Heart right ventricle (tissue), 16 donors: Measurements from ENCODE around the gene RPUSD4. TPM values are rescaled to one million over a fixed set of nuclear protein-coding genes. Genes with fewer than 3 reads are reported as not detected.

Experiments used
- ATAC-seq, 8 donors: fragments of 200-7000 bp; cut with Tn5 transposase; one replicate each; pipeline ENCODE4 v1.9.1; 2020; ENCODE audit warnings: mild to moderate bottlenecking in 8 of 8, moderate library complexity in 8 of 8, moderate number of reproducible peaks in 1 of 8
- DNase-seq, 2 donors: peaks; one replicate each; pipeline ENCODE4 v3.0.0-alpha.2; 2020
- H3K27ac ChIP-seq, 10 donors: fragments of 200-600 bp; sonication (generic) in 2 of 10; one replicate each; pipeline versions ENCODE4 v1.5.0 to v1.8.0; 2020 to 2022; ENCODE audit warnings: mild to moderate bottlenecking in 3 of 10
- H3K27me3 ChIP-seq, 7 donors: fragments of 200-600 bp; one replicate each; pipeline ENCODE4 v1.8.0; 2021 to 2022; ENCODE audit warnings: mild to moderate bottlenecking in 2 of 7
- H3K36me3 ChIP-seq, 9 donors: fragments of 200-600 bp; sonication (generic) in 1 of 9; one replicate each; pipeline versions ENCODE4 v1.5.0 to v1.8.0; 2020 to 2022; ENCODE audit warnings: mild to moderate bottlenecking in 2 of 9
- H3K4me1 ChIP-seq, 9 donors: fragments of 200-600 bp; sonication (generic) in 1 of 9; one replicate each; pipeline versions ENCODE4 v1.5.0 to v1.8.0; 2020 to 2022; ENCODE audit warnings: mild to moderate bottlenecking in 4 of 9
- H3K4me3 ChIP-seq, 10 donors: fragments of 200-600 bp; sonication (generic) in 2 of 10; one replicate each; pipeline versions ENCODE4 v1.5.0 to v1.8.0; 2020 to 2022; ENCODE audit warnings: mild to moderate bottlenecking in 7 of 10, moderate library complexity in 2 of 10
- H3K9me3 ChIP-seq, 11 donors: fragments of 200-600 bp in 10 of 11; sonication (generic) in 2 of 11; one replicate each; pipeline versions ENCODE4 v1.5.0 to v1.8.0; 2013 to 2022; ENCODE audit warnings: mild to moderate bottlenecking in 2 of 11, control low read depth in 1 of 11, moderate library complexity in 1 of 11
- CTCF ChIP-seq, 9 donors: fragments of 200-600 bp; sonication (generic) in 2 of 9; IDR thresholded peaks; one replicate each; pipeline versions ENCODE4 v1.5.0 to v1.8.0; 2021 to 2022; ENCODE audit warnings: antibody characterized with exemption in 9 of 9, mild to moderate bottlenecking in 5 of 9, moderate library complexity in 1 of 9
- WGBS, 2 donors: extraction: QIAGEN DNeasy Blood & Tissue Kit; methylation state at CpG; one replicate each; pipeline ENCODE4 v1.1.7; 2013; ENCODE audit warnings: inconsistent platforms in 1 of 2; 5-methylcytosine and 5-hydroxymethylcytosine counted together
- intact Hi-C, 10 donors: fragments of 100-400 bp; cut with DNase I; formaldehyde crosslinking; loops; one replicate each; pipeline versions ENCODE4 v1.11.1 to v1.14.2; 2022
- polyA plus RNA-seq, 2 donors: library from polyadenylated mRNA; stranded (reverse); fragments of 200-250 nt; gene quantifications; one replicate each; pipeline ENCODE4 v1.2.3, GENCODE V29; 2013
- total RNA-seq, 10 donors: library from RNA; stranded (reverse); fragmentation: NEBNext Ultra II Directional in 3 of 10; extraction: Animal tissue kit (Norgen Biotek cat#: 25700) in 3 of 10; gene quantifications; one replicate each; pipeline versions ENCODE4 v1.2.1 to v1.2.4, GENCODE V29; 2021 to 2023
- donor health status: Arrhythmogenic right ventricular cardiomyopathy.
- donor health status: ischemic (EF 13 %, LVEDD 7.1; RV severe dilation, severe dysfunction).
- donor health status: healthy with polysubstance abuse.
- donor health status: DM: no; HTN: yes; CAD: no.
- donor health status: DM: no; HTN: no; CAD: no.
- donor health status: ischemic (EF 25% LVEDD 6.9; RV normal size, moderate dysfunction).
- donor health status: ischemic (EF 25% LVEDD 5.7; RV mildly dilated, moderate dysfunction).
- donor health status: healthy.
- donor health status: DM: yes; HTN: yes; CAD: no.
- donor health status: Ischemic cardiomyopathy.
- donor health status: ischemic (EF 35%, LVEDD 5.7; RV mildly dilated, moderate dysfunction).
- donor health status: nonischemic (EF 11% LVEDD 7.7; RV severe dilation, severe dysfunction).
- donor health status: DM: yes; HTN: yes; CAD: no.
- donor health status: PGD.
- donor health status: ischemic (EF 29% LVEDD 5.4; RV normal size, mild dysfunction).
- donor health status: nonischemic (EF 23%, LVEDD 6.1; RV moderate dilation, normal function).

RPUSD4 gene
- total and polyA plus RNA-seq, 12 donors: 12.8 to 70.0 (median 36.8) TPM

GRCh38 chr11:126175393-126175792, 36.1 kb downstream of the RPUSD4 start:
- Histone ChIP-seq H3K4me3 (no peak overlapping the region), H3K27me3 (no peaks in the 10 kb centered on the region), H3K36me3 (no peaks in the 10 kb centered on the region), H3K4me1 (peaks cover 0 to 10% (median 0%) of the 10 kb centered on the region in 9 donors), H3K9me3 (peaks cover 0 to 4% (median 0%) of the 10 kb centered on the region in 11 donors), H3K27ac (no peak overlapping the region)
- intact Hi-C loops: no loop called here
- WGBS, 2 donors: 29 to 53% methylated on average over 15 of the region's 15 CpGs
- ATAC-seq (peak in 5 of 8 donors; percentile 32 to 58 (median 52)), DNase-seq (peak in 1 of 2 donors; percentile 16)
- no peak for TF ChIP-seq CTCF (IDR thresholded peaks at IDR 0.05)

GRCh38 chr11:126174816-126175215, 36.6 kb downstream of the RPUSD4 start:
- peak in 1 of 8 donors; percentile 7 for ATAC-seq
- intact Hi-C loops: no loop called here
- no peak overlapping the region for H3K27ac ChIP-seq
- no peak for TF ChIP-seq CTCF (IDR thresholded peaks at IDR 0.05)
- H3K36me3 ChIP-seq: no peaks in the 10 kb centered on the region
- H3K4me1 ChIP-seq: peaks cover 0 to 10% (median 0%) of the 10 kb centered on the region in 9 donors
- no peaks in the 10 kb centered on the region for H3K27me3 ChIP-seq
- no peak overlapping the region for H3K4me3 ChIP-seq
- H3K9me3 ChIP-seq: no peaks in the 10 kb centered on the region
- WGBS, 2 donors: 88 to 93% methylated on average over 7 of the region's 7 CpGs
- DNase-seq: no peak

GRCh38 chr11:126173257-126173656, 38.2 kb downstream of the RPUSD4 start:
- DNase-seq: no peak
- no peak for TF ChIP-seq CTCF (IDR thresholded peaks at IDR 0.05)
- no peak for ATAC-seq
- H3K9me3 ChIP-seq: no peaks in the 10 kb centered on the region
- H3K4me3 ChIP-seq: no peak overlapping the region
- H3K27me3 ChIP-seq: no peaks in the 10 kb centered on the region
- intact Hi-C loops: no loop called here
- 93 to 97% methylated on average over 9 of the region's 9 CpGs for WGBS, 2 donors
- H3K27ac ChIP-seq: no peak overlapping the region
- H3K36me3 ChIP-seq: no peaks in the 10 kb centered on the region
- peaks cover 0 to 10% (median 0%) of the 10 kb centered on the region in 9 donors for H3K4me1 ChIP-seq

GRCh38 chr11:126172596-126173038, 38.8 kb downstream of the RPUSD4 start:
- H3K4me3 ChIP-seq: no peak overlapping the region
- TF ChIP-seq CTCF (IDR thresholded peaks at IDR 0.05): no peak
- DNase-seq (no peak), ATAC-seq (peak in 3 of 8 donors; percentile 24 to 51 (median 33))
- WGBS, 2 donors: 69 to 75% methylated on average over 8 of the region's 8 CpGs
- H3K36me3 ChIP-seq: no peaks in the 10 kb centered on the region
- no peaks in the 10 kb centered on the region for H3K9me3 ChIP-seq
- H3K27ac ChIP-seq: no peak overlapping the region
- no peaks in the 10 kb centered on the region for H3K27me3 ChIP-seq
- intact Hi-C loops: no loop called here
- H3K4me1 ChIP-seq: peaks cover 0 to 10% (median 0%) of the 10 kb centered on the region in 9 donors
